Measurements from ENCODE around the gene PRKAG2.

GRCh38 chr7:151813997-151814396 is 62.9 kb downstream of the PRKAG2 start:
- TF ChIP-seq MXI1 (IDR thresholded peaks at IDR 0.05; ENCODE audit: low read depth, low read length) (no peak), TEAD4 (IDR thresholded peaks at IDR 0.05; ENCODE audit: borderline replicate concordance, insufficient read depth) (no peak), EP300 (IDR thresholded peaks at IDR 0.05; ENCODE audit: borderline replicate concordance in 1 of 2, low read depth in 1 of 2, low read length in 1 of 2) (no peak)
